HepG2 (cell line): ENCODE results near the gene KIF22. TPM values are rescaled to one million over a fixed set of nuclear protein-coding genes. Genes with fewer than 3 reads are reported as not detected.

Experiments
- FOXA3 ChIP-seq: IDR thresholded peaks from 2 replicates; pipeline ENCODE4 v1.6.1; 2016; ENCODE audit warnings: missing genetic modification reagents, missing compliant biosample characterization
- FUBP1 ChIP-seq: sonication (generic); formaldehyde crosslinking; IDR thresholded peaks from 2 replicates; pipeline ENCODE4 v1.5.1; 2020; ENCODE audit warnings: missing genetic modification reagents, mild to moderate bottlenecking, borderline replicate concordance
- KAT7 ChIP-seq: IDR thresholded peaks from 2 replicates; pipeline ENCODE4 v1.6.1; 2018; ENCODE audit warnings: borderline replicate concordance, missing compliant biosample characterization
- MIXL1 ChIP-seq: IDR thresholded peaks from 2 replicates; pipeline ENCODE4 v1.6.1; 2016
- RAD51 ChIP-seq: fragments of 450-650 bp; IDR thresholded peaks from 2 replicates; pipeline ENCODE4 v1.6.1; 2016; ENCODE audit warnings: borderline replicate concordance
- SOX13 ChIP-seq, 3 experiments: fragments of 450-650 bp in 1 of 3; sonication (generic) in 1 of 3; formaldehyde crosslinking in 1 of 3; IDR thresholded peaks in 2 of 3; conservative IDR thresholded peaks in 1 of 3; 2 replicates each; pipeline versions ENCODE4 v1.5.0 to v1.6.1; 2016 to 2020; ENCODE audit warnings: antibody characterized with exemption in 1 of 3, mild to moderate bottlenecking in 1 of 3, missing compliant biosample characterization in 1 of 3, missing genetic modification reagents in 1 of 3, moderate library complexity in 1 of 3
- SP5 ChIP-seq: IDR thresholded peaks from 2 replicates; pipeline ENCODE4 v1.6.1; 2016; ENCODE audit warnings: low read depth, borderline replicate concordance
- SPEN ChIP-seq: sonication (generic); formaldehyde crosslinking; IDR thresholded peaks from 2 replicates; pipeline ENCODE4 v1.5.1; 2020; ENCODE audit warnings: low read depth, mild to moderate bottlenecking, missing genetic modification reagents
- YEATS2 ChIP-seq: sonication (generic); formaldehyde crosslinking; IDR thresholded peaks from 2 replicates; pipeline ENCODE4 v1.4.0; 2020; ENCODE audit warnings: missing genetic modification reagents, borderline replicate concordance
- ZKSCAN5 ChIP-seq: sonication (generic); formaldehyde crosslinking; IDR thresholded peaks from 2 replicates; pipeline ENCODE4 v1.5.1; 2020; ENCODE audit warnings: mild to moderate bottlenecking, missing genetic modification reagents
- ZNF639 ChIP-seq: conservative IDR thresholded peaks from 2 replicates; pipeline ENCODE4 v1.6.1; 2018; ENCODE audit warnings: missing genetic modification reagents
- ZNF761 ChIP-seq: sonication (generic); formaldehyde crosslinking; conservative IDR thresholded peaks from 2 replicates; pipeline ENCODE4 v1.4.0; 2020; ENCODE audit warnings: mild to moderate bottlenecking, missing genetic modification reagents
- ZNF770 ChIP-seq: sonication (generic); formaldehyde crosslinking; IDR thresholded peaks from 2 replicates; pipeline ENCODE4 v1.5.0; 2020; ENCODE audit warnings: mild to moderate bottlenecking, missing genetic modification reagents
- ZSCAN22 ChIP-seq: sonication (generic); formaldehyde crosslinking; IDR thresholded peaks from 2 replicates; pipeline ENCODE4 v1.4.0; 2020; ENCODE audit warnings: mild to moderate bottlenecking, missing genetic modification reagents
- polyA plus RNA-seq, 8 experiments: library from polyadenylated mRNA; depleted of rRNA in 3 of 8; stranded (reverse) in 7 of 8; unstranded in 1 of 8; fragments of >200 nt; fragmentation: Illumina TruSeq in 4 of 8; extraction: Trizol in 4 of 8; gene quantifications; 2 replicates each; pipeline versions ENCODE4 v1.2.1 to v1.2.3, GENCODE V29; 2011 to 2016; ENCODE audit warnings: low read depth in 4 of 8, missing spikeins in 1 of 8, mixed read lengths in 1 of 8; ENCODE audit not compliant: insufficient read depth in 1 of 8
- total RNA-seq, 5 experiments: library from RNA; depleted of rRNA; stranded (reverse); fragments of >200 nt; fragmentation: Illumina TruSeq; extraction: Trizol; gene quantifications; 2 replicates each; pipeline ENCODE4 v1.2.3, GENCODE V29; 2016; ENCODE audit warnings: low read depth in 1 of 5
- TF ChIP-seq, protein P1 (sequence below): sonication (generic); formaldehyde crosslinking; IDR thresholded peaks from 2 replicates; pipeline ENCODE4 v1.5.1; 2020; ENCODE audit warnings: mild to moderate bottlenecking, missing genetic modification reagents, borderline replicate concordance

KIF22 gene
- total and polyA plus RNA-seq, 2 of the 13 experiments (the other 11 are each of a cell fraction or from before 2014, with no cell fraction given), result 95.8 to 118 TPM

DNA sequence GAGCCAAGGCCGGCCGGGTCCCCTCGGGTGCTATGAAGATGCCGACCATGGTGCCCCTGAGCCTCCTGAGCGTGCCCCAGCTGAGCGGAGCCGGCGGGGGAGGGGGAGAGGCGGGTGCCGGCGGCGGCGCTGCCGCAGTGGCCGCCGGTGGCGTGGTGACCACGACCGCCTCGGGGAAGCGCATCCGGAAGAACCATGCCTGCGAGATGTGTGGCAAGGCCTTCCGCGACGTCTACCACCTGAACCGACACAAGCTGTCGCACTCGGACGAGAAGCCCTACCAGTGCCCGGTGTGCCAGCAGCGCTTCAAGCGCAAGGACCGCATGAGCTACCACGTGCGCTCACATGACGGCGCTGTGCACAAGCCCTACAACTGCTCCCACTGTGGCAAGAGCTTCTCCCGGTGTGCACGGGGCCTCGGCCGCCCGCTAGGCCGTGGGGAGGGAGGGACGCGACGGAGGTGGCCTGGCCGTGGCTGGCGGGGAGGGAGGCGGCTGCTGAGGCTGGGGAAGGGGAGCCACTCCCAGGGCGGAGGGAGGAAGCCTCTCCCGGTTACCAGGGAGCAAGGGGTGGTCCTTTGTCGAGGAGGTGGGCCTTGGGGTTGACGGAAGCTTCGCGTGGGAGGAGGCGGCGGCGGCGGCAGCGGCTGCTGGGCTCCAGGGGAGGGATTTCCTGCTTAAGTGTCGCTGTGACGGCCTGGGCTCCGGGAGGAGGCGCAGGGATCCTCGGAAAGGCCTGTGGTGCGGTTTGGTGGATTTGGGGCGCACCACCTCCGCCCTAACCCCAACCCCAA lies 17.1 kb downstream of the KIF22 start (continued):
- TF ChIP-seq ZNF770 (CRISPR knock-in tag), result peak; percentile 82
- peak; percentile 84; the same call in 1 of the 2 replicates for TF ChIP-seq ZSCAN22
- TF ChIP-seq KAT7 (CRISPR knock-in tag), result peak; percentile 97; the same call in 1 of the 2 replicates
- TF ChIP-seq FOXA3, result peak; percentile 61
- TF ChIP-seq FUBP1 (CRISPR knock-in tag), result 0 out of 2 replicates have a peak, but pooled peaks have one; percentile 23
- peak; percentile 72 for TF ChIP-seq MIXL1 (CRISPR knock-in tag)
- peak; percentile 94; the same call in 1 of the 2 replicates for TF ChIP-seq ZNF639
- peak; percentile 47; the same call in 1 of the 2 replicates for TF ChIP-seq YEATS2 (CRISPR knock-in tag)
- TF ChIP-seq SP5 (CRISPR knock-in tag), result peak; percentile 19; the same call in 1 of the 2 replicates
- no peak for TF ChIP-seq RAD51
- no peak for TF ChIP-seq SOX13 (IDR thresholded peaks at IDR 0.05)
- peak in 1 of 2 experiments; percentile 48; a peak in 1 of 4 replicates for TF ChIP-seq SOX13 (CRISPR knock-in tag; conservative IDR thresholded peaks at IDR 0.05 in 1 of 2, IDR thresholded peaks at IDR 0.05 in 1 of 2)
- TF ChIP-seq, protein P1, sequence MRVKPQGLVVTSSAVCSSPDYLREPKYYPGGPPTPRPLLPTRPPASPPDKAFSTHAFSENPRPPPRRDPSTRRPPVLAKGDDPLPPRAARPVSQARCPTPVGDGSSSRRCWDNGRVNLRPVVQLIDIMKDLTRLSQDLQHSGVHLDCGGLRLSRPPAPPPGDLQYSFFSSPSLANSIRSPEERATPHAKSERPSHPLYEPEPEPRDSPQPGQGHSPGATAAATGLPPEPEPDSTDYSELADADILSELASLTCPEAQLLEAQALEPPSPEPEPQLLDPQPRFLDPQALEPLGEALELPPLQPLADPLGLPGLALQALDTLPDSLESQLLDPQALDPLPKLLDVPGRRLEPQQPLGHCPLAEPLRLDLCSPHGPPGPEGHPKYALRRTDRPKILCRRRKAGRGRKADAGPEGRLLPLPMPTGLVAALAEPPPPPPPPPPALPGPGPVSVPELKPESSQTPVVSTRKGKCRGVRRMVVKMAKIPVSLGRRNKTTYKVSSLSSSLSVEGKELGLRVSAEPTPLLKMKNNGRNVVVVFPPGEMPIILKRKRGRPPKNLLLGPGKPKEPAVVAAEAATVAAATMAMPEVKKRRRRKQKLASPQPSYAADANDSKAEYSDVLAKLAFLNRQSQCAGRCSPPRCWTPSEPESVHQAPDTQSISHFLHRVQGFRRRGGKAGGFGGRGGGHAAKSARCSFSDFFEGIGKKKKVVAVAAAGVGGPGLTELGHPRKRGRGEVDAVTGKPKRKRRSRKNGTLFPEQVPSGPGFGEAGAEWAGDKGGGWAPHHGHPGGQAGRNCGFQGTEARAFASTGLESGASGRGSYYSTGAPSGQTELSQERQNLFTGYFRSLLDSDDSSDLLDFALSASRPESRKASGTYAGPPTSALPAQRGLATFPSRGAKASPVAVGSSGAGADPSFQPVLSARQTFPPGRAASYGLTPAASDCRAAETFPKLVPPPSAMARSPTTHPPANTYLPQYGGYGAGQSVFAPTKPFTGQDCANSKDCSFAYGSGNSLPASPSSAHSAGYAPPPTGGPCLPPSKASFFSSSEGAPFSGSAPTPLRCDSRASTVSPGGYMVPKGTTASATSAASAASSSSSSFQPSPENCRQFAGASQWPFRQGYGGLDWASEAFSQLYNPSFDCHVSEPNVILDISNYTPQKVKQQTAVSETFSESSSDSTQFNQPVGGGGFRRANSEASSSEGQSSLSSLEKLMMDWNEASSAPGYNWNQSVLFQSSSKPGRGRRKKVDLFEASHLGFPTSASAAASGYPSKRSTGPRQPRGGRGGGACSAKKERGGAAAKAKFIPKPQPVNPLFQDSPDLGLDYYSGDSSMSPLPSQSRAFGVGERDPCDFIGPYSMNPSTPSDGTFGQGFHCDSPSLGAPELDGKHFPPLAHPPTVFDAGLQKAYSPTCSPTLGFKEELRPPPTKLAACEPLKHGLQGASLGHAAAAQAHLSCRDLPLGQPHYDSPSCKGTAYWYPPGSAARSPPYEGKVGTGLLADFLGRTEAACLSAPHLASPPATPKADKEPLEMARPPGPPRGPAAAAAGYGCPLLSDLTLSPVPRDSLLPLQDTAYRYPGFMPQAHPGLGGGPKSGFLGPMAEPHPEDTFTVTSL, result 0 out of 2 replicates have a peak, but pooled peaks have one; percentile 32
- TF ChIP-seq ZKSCAN5 (CRISPR knock-in tag), result no peak; the same call in 1 of the 2 replicates
- peak; percentile 98 for TF ChIP-seq ZNF761 (CRISPR knock-in tag)
- TF ChIP-seq SPEN (CRISPR knock-in tag), result peak; percentile 96
